A673 (cell line): ENCODE data around the gene YRDC.

Experiments used
- CTCF ChIP-seq: fragments of 300-800, 200-600 bp; sonication (generic); conservative IDR thresholded peaks from 2 replicates; pipeline ENCODE4 v1.5.1; 2017; ENCODE audit warnings: low read depth, mild to moderate bottlenecking, antibody characterized with exemption, low read length, moderate library complexity, mixed read lengths
- EZH2 ChIP-seq: fragments of 200-600 bp; sonication (generic); IDR thresholded peaks from 2 replicates; pipeline ENCODE4 v1.6.1; 2017; ENCODE audit warnings: borderline replicate concordance, low read depth, mild to moderate bottlenecking, mixed read lengths, antibody characterized with exemption, low read length; ENCODE audit not compliant: poor library complexity, severe bottlenecking

- TF ChIP-seq CTCF (no peak), EZH2 (no peak)
Measured at GRCh38 chr1:37767488-37767887, 40.5 kb downstream of the YRDC start.
